ENCODE measurements around the gene ZBTB18. TPM values are rescaled to one million over a fixed set of nuclear protein-coding genes. Genes with fewer than 3 reads are reported as not detected.

Gene ZBTB18
- polyA plus RNA-seq, 2 of the 4 experiments (the other 2 are of a cell fraction): 9.7 to 9.9 TPM

GRCh38 chr1:244106176-244106575, 55.1 kb downstream of the ZBTB18 start:
- DNase-seq (ENCODE audit: low read depth in 1 of 2, low spot score in 1 of 2): no peak
- no peak overlapping the region for H3K4me3 ChIP-seq
- ATAC-seq: no peak
- no peak for FAIRE-seq
- POLR2A ChIA-PET: no interaction called here
- H3K4me2 ChIP-seq: no peak overlapping the region
- H3K27ac ChIP-seq: no peak overlapping the region
- TF ChIP-seq ZNF302 (CRISPR knock-in tag; IDR thresholded peaks at IDR 0.05) (no peak), TFCP2L1 (CRISPR knock-in tag; IDR thresholded peaks at IDR 0.05) (no peak), EP300 (IDR thresholded peaks at IDR 0.05) (no peak), ELK1 (IDR thresholded peaks at IDR 0.05; ENCODE audit: low read depth, low read length) (no peak), MAFK (IDR thresholded peaks at IDR 0.05; ENCODE audit: partially characterized antibody) (no peak), RAD21 (conservative IDR thresholded peaks at IDR 0.05 in 1 of 2, IDR thresholded peaks at IDR 0.05 in 1 of 2) (no peak), MAX (IDR thresholded peaks at IDR 0.05) (no peak), PHF8 (IDR thresholded peaks at IDR 0.05; ENCODE audit: borderline replicate concordance, low read depth) (no peak), HOXB13 (CRISPR knock-in tag; IDR thresholded peaks at IDR 0.05; ENCODE audit: low read depth) (no peak), CHD4 (IDR thresholded peaks at IDR 0.05; ENCODE audit: borderline replicate concordance) (no peak), ZSCAN20 (CRISPR knock-in tag; IDR thresholded peaks at IDR 0.05) (no peak), CEBPB (IDR thresholded peaks at IDR 0.05) (no peak), USF2 (IDR thresholded peaks at IDR 0.05) (no peak), GATA3 (IDR thresholded peaks at IDR 0.05; ENCODE audit: borderline replicate concordance) (no peak), EHF (CRISPR knock-in tag; IDR thresholded peaks at IDR 0.05) (no peak), SMC3 (IDR thresholded peaks at IDR 0.05) (no peak)
- TF ChIP-seq, protein P1, sequence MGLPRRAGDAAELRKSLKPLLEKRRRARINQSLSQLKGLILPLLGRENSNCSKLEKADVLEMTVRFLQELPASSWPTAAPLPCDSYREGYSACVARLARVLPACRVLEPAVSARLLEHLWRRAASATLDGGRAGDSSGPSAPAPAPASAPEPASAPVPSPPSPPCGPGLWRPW (IDR thresholded peaks at IDR 0.05): no peak
- H3K4me1 ChIP-seq: peaks cover 13% of the 10 kb centered on the region
- 62% methylated on average over 3 of the region's 3 CpGs for WGBS (ENCODE audit: missing lambda C conversion rate)
- H3K9me3 ChIP-seq: no peaks in the 10 kb centered on the region
- CTCF ChIA-PET: interaction anchor here (0.6 kb wide), 1 partner anchor 1200 kb away, joined by 3 read pairs; no protein-coding TSS in a partner anchor

Small RNA genes lying within 50 kb of the gene (small RNA-seq; reads per million reads assigned to genes)
- 0 reads per million in 6 experiments for gene RN7SL148P

Other genes with a start within 250 kb of the ZBTB18 start
- 34.1 and 43.5 TPM in 2 replicates for gene AKT3, start 201.0 kb upstream of the ZBTB18 start, polyA plus RNA-seq (2011; rRNA removed)
- 16.5 to 18.4 TPM (median 17.5 TPM) in 3 replicates for gene AKT3, start 201.0 kb upstream of the ZBTB18 start, polyA plus RNA-seq (2017; fragmentation: RNase III; extraction: RNeasy Plus Mini Kit Qiagen cat#74134 plus additional on column Dnase treatment)